ENCODE measurements around the gene POGLUT2. TPM values are rescaled to one million over a fixed set of nuclear protein-coding genes. Genes with fewer than 3 reads are reported as not detected.

POGLUT2 gene
- total and polyA plus RNA-seq, 10 of the 15 experiments (the other 5 are each of a cell fraction or from before 2014, with no cell fraction given) = 2.9 to 11.3 (median 7.6) TPM

- H3K9ac ChIP-seq (ENCODE audit: control insufficient read depth, insufficient read depth, low read length) = no peak overlapping the region
- H4K20me1 ChIP-seq (ENCODE audit: control insufficient read depth, insufficient read depth) = no peaks in the 10 kb centered on the region
- no peaks in the 10 kb centered on the region for H3K9me3 ChIP-seq (replicated peaks; ENCODE audit: control insufficient read depth, insufficient read depth, low read length)
- H2AFZ ChIP-seq (ENCODE audit: control insufficient read depth, low read depth, low read length) = no peak overlapping the region
- ATAC-seq (no peak), DNase-seq (ENCODE audit: low read depth, low spot score) (no peak), FAIRE-seq (no peak)
- 0% methylated on average over 1 of the region's 1 CpG for WGBS (ENCODE audit: insufficient coverage, insufficient replicate concordance, low lambda C conversion rate, missing lambda C conversion rate)
- RAD21 ChIA-PET (ENCODE audit: unreplicated experiment) = no interaction called here
- in situ Hi-C loops (cut with MboI) (no loop called here), intact Hi-C loops (cut with micrococcal nuclease; ENCODE audit: unreplicated experiment) (no loop called here)
- no peaks in the 10 kb centered on the region for H3K36me3 ChIP-seq (ENCODE audit: control insufficient read depth in 2 of 2, insufficient read depth in 2 of 2, low read length in 1 of 2)
- CTCF ChIA-PET = no interaction called here
- SMC1A ChIA-PET (ENCODE audit: uncharacterized antibody, unreplicated experiment) = no interaction called here
- H3K79me2 ChIP-seq (ENCODE audit: control insufficient read depth, insufficient read depth, low read length) = no peaks in the 10 kb centered on the region
- no peak for TF ChIP-seq CEBPB (IDR thresholded peaks at IDR 0.05; ENCODE audit: borderline replicate concordance in 1 of 2, low read depth in 2 of 2, low read length in 2 of 2)
- TF ChIP-seq RCOR1 (conservative IDR thresholded peaks at IDR 0.05; ENCODE audit: low read depth, low read length) = no peak
- TF ChIP-seq NFIC (IDR thresholded peaks at IDR 0.05; ENCODE audit: low read depth, low read length) = no peak
- no peak overlapping the region for H3K27ac ChIP-seq (ENCODE audit: control insufficient read depth, insufficient read depth)
- H3K4me2 ChIP-seq (ENCODE audit: control insufficient read depth, insufficient read depth) = no peak overlapping the region
- POLR2A ChIA-PET = no interaction called here
- no peak overlapping the region for H3K4me3 ChIP-seq
- no TSS peak for BruUV-seq (replicated peaks)
- no peaks in the 10 kb centered on the region for H3K27me3 ChIP-seq (replicated peaks in 1 of 2; ENCODE audit: control insufficient read depth in 2 of 2, insufficient read depth in 2 of 2, low read length in 1 of 2)
- H3K4me1 ChIP-seq (ENCODE audit: control insufficient read depth, insufficient read depth, low read length) = no peaks in the 10 kb centered on the region
These were observed 56.7 kb downstream of the POGLUT2 start for GRCh38 chr13:102742101-102742500.

Other genes starting within 250 kb of the POGLUT2 start
- gene TPP2, start 202.0 kb downstream of the POGLUT2 start, total RNA-seq (2014; rRNA removed) = 48.8 and 55.6 TPM in 2 replicates
- 79.2 and 82.3 TPM in 2 replicates for gene TPP2, start 202.0 kb downstream of the POGLUT2 start, total RNA-seq (2014; rRNA removed; fragmentation: Illumina TruSeq; extraction: Trizol)
- 50.6 and 55.7 TPM in 2 replicates for gene TPP2, start 202.0 kb downstream of the POGLUT2 start, total RNA-seq (2021)
- 44.3 and 66.6 TPM in 2 replicates for gene TPP2, start 202.0 kb downstream of the POGLUT2 start, polyA plus RNA-seq (2011; rRNA removed)
- gene TPP2, start 202.0 kb downstream of the POGLUT2 start, polyA plus RNA-seq (2014; fragmentation: Illumina TruSeq; extraction: Trizol) = 82.3 and 96.7 TPM in 2 replicates
- 10 to 100 TPM; 18.4 to 25.6 TPM for gene TPP2, start 202.0 kb downstream of the POGLUT2 start, polyA plus RNA-seq (2014; fragmentation: Nextera tagmentation; extraction: Ambion mirVana)
- 41.6 and 57.5 TPM in 2 replicates for gene TPP2, start 202.0 kb downstream of the POGLUT2 start, polyA plus RNA-seq (2014; rRNA removed)
- gene TPP2, start 202.0 kb downstream of the POGLUT2 start, polyA plus RNA-seq (2016; fragmentation: Nextera tagmentation; extraction: Ambion mirVana) = 10 to 100 TPM; 55.2 to 62.8 TPM
- not detected in 2 replicates for gene METTL21C, start 103.9 kb downstream of the POGLUT2 start, total RNA-seq (2014; rRNA removed)
- gene METTL21C, start 103.9 kb downstream of the POGLUT2 start, total RNA-seq (2014; rRNA removed; fragmentation: Illumina TruSeq; extraction: Trizol) = 0.13 TPM in 1 of 2 replicates, not detected in the other
- gene METTL21C, start 103.9 kb downstream of the POGLUT2 start, total RNA-seq (2021) = not detected in 2 replicates
- not detected in 2 replicates for gene METTL21C, start 103.9 kb downstream of the POGLUT2 start, polyA plus RNA-seq (2011; rRNA removed)
- gene METTL21C, start 103.9 kb downstream of the POGLUT2 start, polyA plus RNA-seq (2014; fragmentation: Illumina TruSeq; extraction: Trizol) = not detected in 2 replicates
- gene METTL21C, start 103.9 kb downstream of the POGLUT2 start, polyA plus RNA-seq (2014; fragmentation: Nextera tagmentation; extraction: Ambion mirVana) = not detected
- gene METTL21C, start 103.9 kb downstream of the POGLUT2 start, polyA plus RNA-seq (2014; rRNA removed) = not detected in 2 replicates
- not detected for gene METTL21C, start 103.9 kb downstream of the POGLUT2 start, polyA plus RNA-seq (2016; fragmentation: Nextera tagmentation; extraction: Ambion mirVana)
- 21.4 and 25.0 TPM in 2 replicates for gene TEX30, start 25.2 kb downstream of the POGLUT2 start, total RNA-seq (2014; rRNA removed)
- 22.8 and 23.1 TPM in 2 replicates for gene TEX30, start 25.2 kb downstream of the POGLUT2 start, total RNA-seq (2014; rRNA removed; fragmentation: Illumina TruSeq; extraction: Trizol)
- gene TEX30, start 25.2 kb downstream of the POGLUT2 start, total RNA-seq (2021) = 17.3 and 19.7 TPM in 2 replicates
- gene TEX30, start 25.2 kb downstream of the POGLUT2 start, polyA plus RNA-seq (2011; rRNA removed) = 24.2 and 38.1 TPM in 2 replicates
- gene TEX30, start 25.2 kb downstream of the POGLUT2 start, polyA plus RNA-seq (2014; fragmentation: Illumina TruSeq; extraction: Trizol) = 23.3 and 25.8 TPM in 2 replicates
- gene TEX30, start 25.2 kb downstream of the POGLUT2 start, polyA plus RNA-seq (2014; fragmentation: Nextera tagmentation; extraction: Ambion mirVana) = 100 to 1,000 TPM in 1 of 2 experiments, 10 to 100 TPM in 1; 79.5 to 114 TPM
- gene TEX30, start 25.2 kb downstream of the POGLUT2 start, polyA plus RNA-seq (2014; rRNA removed) = 21.1 and 25.8 TPM in 2 replicates
- 10 to 100 TPM; 80.0 to 82.5 TPM for gene TEX30, start 25.2 kb downstream of the POGLUT2 start, polyA plus RNA-seq (2016; fragmentation: Nextera tagmentation; extraction: Ambion mirVana)
- 15.5 and 17.4 TPM in 2 replicates for gene BIVM, start 143 bp upstream of the POGLUT2 start, total RNA-seq (2014; rRNA removed)
- gene BIVM, start 143 bp upstream of the POGLUT2 start, total RNA-seq (2014; rRNA removed; fragmentation: Illumina TruSeq; extraction: Trizol) = 14.2 and 15.7 TPM in 2 replicates
- gene BIVM, start 143 bp upstream of the POGLUT2 start, total RNA-seq (2021) = 12.7 and 14.6 TPM in 2 replicates
- gene BIVM, start 143 bp upstream of the POGLUT2 start, polyA plus RNA-seq (2011; rRNA removed) = 20.1 and 29.7 TPM in 2 replicates
- gene BIVM, start 143 bp upstream of the POGLUT2 start, polyA plus RNA-seq (2014; fragmentation: Illumina TruSeq; extraction: Trizol) = 13.9 and 19.4 TPM in 2 replicates
- gene BIVM, start 143 bp upstream of the POGLUT2 start, polyA plus RNA-seq (2014; fragmentation: Nextera tagmentation; extraction: Ambion mirVana) = 1 to 10 TPM; 3.4 to 5.4 TPM
- 15.9 and 17.9 TPM in 2 replicates for gene BIVM, start 143 bp upstream of the POGLUT2 start, polyA plus RNA-seq (2014; rRNA removed)
- gene BIVM, start 143 bp upstream of the POGLUT2 start, polyA plus RNA-seq (2016; fragmentation: Nextera tagmentation; extraction: Ambion mirVana) = 10 to 100 TPM; 13.3 to 13.9 TPM
- 42.0 and 53.0 TPM in 2 replicates for gene ERCC5, start 47.1 kb upstream of the POGLUT2 start, total RNA-seq (2014; rRNA removed)
- gene ERCC5, start 47.1 kb upstream of the POGLUT2 start, total RNA-seq (2014; rRNA removed; fragmentation: Illumina TruSeq; extraction: Trizol) = 58.9 and 62.8 TPM in 2 replicates
- 38.6 and 39.1 TPM in 2 replicates for gene ERCC5, start 47.1 kb upstream of the POGLUT2 start, total RNA-seq (2021)
- gene ERCC5, start 47.1 kb upstream of the POGLUT2 start, polyA plus RNA-seq (2011; rRNA removed) = 44.5 and 58.3 TPM in 2 replicates
- 59.2 and 67.2 TPM in 2 replicates for gene ERCC5, start 47.1 kb upstream of the POGLUT2 start, polyA plus RNA-seq (2014; fragmentation: Illumina TruSeq; extraction: Trizol)
- gene ERCC5, start 47.1 kb upstream of the POGLUT2 start, polyA plus RNA-seq (2014; fragmentation: Nextera tagmentation; extraction: Ambion mirVana) = 10 to 100 TPM; 11.7 to 24.3 TPM
- gene ERCC5, start 47.1 kb upstream of the POGLUT2 start, polyA plus RNA-seq (2014; rRNA removed) = 43.9 and 47.0 TPM in 2 replicates
- gene ERCC5, start 47.1 kb upstream of the POGLUT2 start, polyA plus RNA-seq (2016; fragmentation: Nextera tagmentation; extraction: Ambion mirVana) = 10 to 100 TPM; 38.3 to 41.2 TPM